HG03066 (cell line): ENCODE measurements around the gene NIPA2.

Source experiments
- ATAC-seq: cut with Tn5 transposase; IDR thresholded peaks from one replicate; pipeline ENCODE4 v1.9.1; 2021; ENCODE audit warnings: low read depth; ENCODE audit not compliant: unreplicated experiment

Gene NIPA2

GRCh38 chr15:22893881-22894280, 55.4 kb downstream of the NIPA2 start:
- no peak for ATAC-seq

GRCh38 chr15:22895465-22896190, 57.2 kb downstream of the NIPA2 start:
- ATAC-seq = no peak

GRCh38 chr15:22902046-22902445, 63.6 kb downstream of the NIPA2 start:
- ATAC-seq = no peak

GRCh38 chr15:22902578-22902977, 64.1 kb downstream of the NIPA2 start:
- ATAC-seq = no peak

- ATAC-seq = no peak
Measured at GRCh38 chr15:22902981-22903380, 64.5 kb downstream of the NIPA2 start.

GRCh38 chr15:22903427-22903826, 65.0 kb downstream of the NIPA2 start:
- ATAC-seq = no peak

GRCh38 chr15:22903961-22904534, 65.6 kb downstream of the NIPA2 start:
- ATAC-seq = no peak

DNA sequence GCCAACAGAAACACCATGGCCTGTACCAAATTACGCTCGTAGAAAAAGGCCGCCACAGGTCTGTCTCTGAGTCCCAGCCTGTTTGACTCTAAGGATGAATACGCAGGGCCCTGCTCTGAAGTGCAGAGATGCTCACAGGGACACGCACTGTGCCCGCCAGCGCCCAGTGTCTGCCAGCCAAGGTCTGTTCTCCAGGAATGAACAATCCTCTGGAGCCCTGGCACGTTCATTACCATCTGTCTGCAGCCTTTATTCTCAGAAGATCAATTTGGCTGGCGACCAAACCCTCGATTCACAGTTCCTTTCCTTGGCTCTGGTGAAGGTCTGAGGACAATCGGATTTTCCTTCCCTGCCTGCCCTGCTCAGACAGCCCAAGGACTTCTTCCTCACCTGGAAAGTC, 66.3 kb downstream of the NIPA2 start:
- no peak for ATAC-seq

DNA sequence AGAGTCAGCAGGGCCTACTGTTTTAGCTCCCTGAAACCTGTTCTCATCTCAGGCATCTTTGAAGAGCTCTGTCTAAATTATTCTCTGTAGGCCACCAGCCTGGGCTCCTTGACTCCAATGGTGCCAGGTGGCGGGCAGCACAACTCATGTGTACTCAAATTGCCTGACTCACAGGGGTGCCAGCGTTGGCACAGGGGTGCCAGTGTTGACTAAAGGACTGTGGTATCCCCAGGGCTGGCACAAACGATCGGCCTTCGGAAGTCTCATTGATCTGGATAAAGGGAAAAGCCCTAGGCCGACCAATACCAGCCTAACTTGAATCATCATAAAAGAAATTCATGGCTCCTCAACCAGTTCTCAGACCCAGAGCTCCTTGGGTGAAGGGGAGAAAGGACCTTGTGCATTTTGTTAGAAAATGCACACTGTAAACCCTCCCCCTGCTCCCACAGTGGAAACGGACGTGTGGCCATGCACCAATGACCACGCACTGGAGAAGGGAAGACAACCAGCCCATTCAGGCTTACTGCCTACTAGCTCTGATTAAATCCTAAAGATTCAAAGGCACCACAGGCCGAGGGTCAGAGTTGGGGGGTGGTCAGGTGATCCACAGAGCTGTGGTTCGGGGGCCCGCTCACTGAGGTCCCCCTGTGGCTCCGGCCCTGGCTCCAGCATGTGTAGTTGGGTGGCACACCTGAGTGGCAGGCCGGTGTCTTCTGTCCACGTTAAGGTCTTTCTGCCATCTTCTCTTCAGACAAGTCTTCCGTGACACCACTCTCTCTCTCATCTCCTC, 68.9 kb downstream of the NIPA2 start:
- ATAC-seq = no peak

GRCh38 chr15:22908830-22909229, 70.4 kb downstream of the NIPA2 start:
- ATAC-seq = no peak

GRCh38 chr15:22911306-22911705, 72.8 kb downstream of the NIPA2 start:
- ATAC-seq = no peak

DNA sequence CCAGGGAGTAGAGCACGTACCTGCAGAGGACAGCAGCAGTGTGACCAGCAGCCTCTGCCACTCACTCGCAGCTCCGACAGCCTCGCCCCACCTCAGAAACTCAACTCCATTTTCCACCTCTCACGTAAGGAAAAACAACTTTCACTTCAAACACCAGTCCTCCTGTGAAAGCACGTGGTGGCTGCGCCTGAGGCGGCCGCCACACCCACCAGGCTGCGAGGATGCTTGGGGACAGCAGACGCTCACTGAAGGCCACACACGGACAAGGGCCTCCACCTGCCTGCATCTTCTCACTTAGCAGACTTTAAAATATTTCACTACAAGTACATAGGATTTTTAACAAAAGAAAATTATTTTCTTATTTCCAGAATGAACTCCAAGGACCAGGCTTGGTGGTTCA, 73.8 kb downstream of the NIPA2 start:
- no peak for ATAC-seq

GRCh38 chr15:22913646-22914380, 75.3 kb downstream of the NIPA2 start:
- ATAC-seq = no peak

- ATAC-seq = no peak
Measured at GRCh38 chr15:22915866-22916515, 77.5 kb downstream of the NIPA2 start.

GRCh38 chr15:22916606-22917350, 78.3 kb downstream of the NIPA2 start:
- no peak for ATAC-seq

- ATAC-seq = no peak
Measured at GRCh38 chr15:22917556-22917955, 79.1 kb downstream of the NIPA2 start.
